ENCODE results near the gene RAB34.
"Not testable (repeated sequence)": the region's sequence is repeated elsewhere in the genome, so short reads cannot be mapped to it uniquely, and the experiment has no call there.

The RAB34 gene

GRCh38 chr17:28728364-28729200 is 10.9 kb upstream of the RAB34 start, which contains the start of gene NEK8:
NEK8 (plus strand) TSS chr17:28728788; CDS start chr17:28728814, 26 bp downstream.
- DNase-seq (ENCODE audit: low read depth in 3 of 3): peak; percentile 95 to 98 (median 97)

- DNase-seq (ENCODE audit: low read depth in 3 of 3): peak; percentile 89 to 95 (median 92)
Observed at GRCh38 chr17:28726627-28727491, 9.2 kb upstream of the RAB34 start.

- peak; percentile 55 to 73 (median 65) for DNase-seq (ENCODE audit: low read depth in 3 of 3)
Observed at GRCh38 chr17:28726226-28726626, 8.6 kb upstream of the RAB34 start, which contains the start of gene TLCD1. TLCD1 (minus strand) TSS chr17:28726233; CDS start chr17:28726097, 136 bp downstream.

- DNase-seq (ENCODE audit: low read depth in 3 of 3): peak in 1 of 3 donors; percentile 41
Observed at GRCh38 chr17:28725660-28726225, 8.1 kb upstream of the RAB34 start.

- no peak for DNase-seq (ENCODE audit: low read depth in 3 of 3)
Observed at GRCh38 chr17:28725166-28725659, 7.5 kb upstream of the RAB34 start.

GRCh38 chr17:28724500-28725165 is 7.0 kb upstream of the RAB34 start:
- no peak for DNase-seq (ENCODE audit: low read depth in 3 of 3)

- not testable (repeated sequence) for DNase-seq (ENCODE audit: low read depth in 3 of 3)
Observed at GRCh38 chr17:28723836-28724499, 6.3 kb upstream of the RAB34 start.

GRCh38 chr17:28723159-28723835 is 5.6 kb upstream of the RAB34 start:
- no peak for DNase-seq (ENCODE audit: low read depth in 3 of 3)

GRCh38 chr17:28722417-28723158 is 4.9 kb upstream of the RAB34 start:
- no peak for DNase-seq (ENCODE audit: low read depth in 3 of 3)

- not testable (repeated sequence) for DNase-seq (ENCODE audit: low read depth in 3 of 3)
Observed at GRCh38 chr17:28720997-28721329, 3.3 kb upstream of the RAB34 start.

GRCh38 chr17:28720247-28720996 is 2.8 kb upstream of the RAB34 start:
- DNase-seq (ENCODE audit: low read depth in 3 of 3): no peak

GRCh38 chr17:28719021-28719433 is 1.4 kb upstream of the RAB34 start:
- no peak for DNase-seq (ENCODE audit: low read depth in 3 of 3)

- no peak for DNase-seq (ENCODE audit: low read depth in 3 of 3)
Observed at GRCh38 chr17:28718333-28719020, 809 bp upstream of the RAB34 start.

- DNase-seq (ENCODE audit: low read depth in 3 of 3): no peak
Observed at GRCh38 chr17:28716740-28717577, 709 bp downstream of the RAB34 start.

- no peak for DNase-seq (ENCODE audit: low read depth in 3 of 3)
Observed at GRCh38 chr17:28715217-28715616, 2.5 kb downstream of the RAB34 start.

GRCh38 chr17:28714281-28714680 is 3.4 kb downstream of the RAB34 start:
- DNase-seq (ENCODE audit: low read depth in 3 of 3): no peak

- DNase-seq (ENCODE audit: low read depth in 3 of 3): no peak
Observed at GRCh38 chr17:28712705-28713415, 4.8 kb downstream of the RAB34 start.
